ENCODE results near the gene ZNF764.

Gene ZNF764

DNA sequence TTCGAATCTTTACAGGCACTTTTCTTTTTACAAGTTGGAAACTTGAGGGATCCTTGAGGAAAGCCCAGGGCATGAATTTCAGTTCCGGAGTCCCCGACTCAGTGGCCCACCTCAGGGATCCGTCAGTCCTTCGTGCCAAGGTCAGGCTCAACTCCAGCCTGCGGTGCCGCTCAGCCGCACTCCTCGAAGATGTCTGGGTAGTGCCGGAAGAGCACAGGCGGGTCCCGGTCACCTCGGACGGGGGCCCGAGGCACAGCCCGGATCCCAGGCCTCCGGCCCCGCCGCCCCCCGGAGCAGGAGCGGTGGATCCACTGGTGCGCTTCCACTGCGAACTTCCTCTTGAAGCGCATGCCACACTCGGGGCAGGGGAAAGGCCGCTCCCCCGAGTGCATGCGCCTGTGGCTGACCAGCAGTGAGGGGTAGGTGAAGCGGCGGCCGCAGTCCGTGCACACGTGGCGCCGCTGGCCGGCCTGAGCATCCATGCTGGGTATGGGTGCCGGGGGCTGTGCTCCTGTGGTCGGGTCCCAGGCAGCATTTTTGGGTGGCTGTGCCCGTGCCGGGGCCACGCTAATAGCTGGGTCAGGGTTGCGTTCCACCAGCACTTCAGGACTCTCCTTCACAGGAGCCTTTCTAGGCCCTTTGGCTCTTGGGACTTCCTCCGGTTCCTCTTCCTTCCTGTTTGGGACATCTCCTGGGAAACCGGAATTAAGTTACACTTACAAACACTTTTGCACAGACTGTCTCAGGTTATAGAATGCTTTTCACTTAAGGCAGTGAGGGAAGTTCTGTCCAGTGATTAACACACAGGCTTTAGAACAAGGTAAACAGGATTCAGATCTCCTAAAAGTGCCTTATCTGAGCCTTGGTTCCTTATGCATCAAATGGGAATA is 11.8 kb upstream of the ZNF764 start:
- no peak for DNase-seq

DNA sequence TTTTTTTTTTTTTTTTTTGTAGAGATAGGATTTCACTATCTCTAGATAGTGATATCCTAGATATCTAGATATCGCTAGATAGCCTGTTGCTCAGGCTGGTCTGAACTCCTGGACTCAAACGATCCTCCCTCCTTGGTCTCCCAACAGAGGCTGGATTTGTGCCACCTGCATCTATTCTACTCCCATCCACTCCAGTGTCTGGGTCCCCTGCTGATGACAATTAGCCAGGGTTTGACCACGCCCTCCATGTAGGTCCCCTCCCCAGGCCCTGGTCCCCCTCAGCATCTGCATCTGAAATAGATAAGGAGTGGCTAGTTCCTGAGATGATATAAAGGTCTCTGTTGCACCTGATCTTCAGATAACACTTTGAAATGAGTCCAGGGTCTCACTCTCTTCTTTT is 11.1 kb upstream of the ZNF764 start:
- DNase-seq: no peak

DNA sequence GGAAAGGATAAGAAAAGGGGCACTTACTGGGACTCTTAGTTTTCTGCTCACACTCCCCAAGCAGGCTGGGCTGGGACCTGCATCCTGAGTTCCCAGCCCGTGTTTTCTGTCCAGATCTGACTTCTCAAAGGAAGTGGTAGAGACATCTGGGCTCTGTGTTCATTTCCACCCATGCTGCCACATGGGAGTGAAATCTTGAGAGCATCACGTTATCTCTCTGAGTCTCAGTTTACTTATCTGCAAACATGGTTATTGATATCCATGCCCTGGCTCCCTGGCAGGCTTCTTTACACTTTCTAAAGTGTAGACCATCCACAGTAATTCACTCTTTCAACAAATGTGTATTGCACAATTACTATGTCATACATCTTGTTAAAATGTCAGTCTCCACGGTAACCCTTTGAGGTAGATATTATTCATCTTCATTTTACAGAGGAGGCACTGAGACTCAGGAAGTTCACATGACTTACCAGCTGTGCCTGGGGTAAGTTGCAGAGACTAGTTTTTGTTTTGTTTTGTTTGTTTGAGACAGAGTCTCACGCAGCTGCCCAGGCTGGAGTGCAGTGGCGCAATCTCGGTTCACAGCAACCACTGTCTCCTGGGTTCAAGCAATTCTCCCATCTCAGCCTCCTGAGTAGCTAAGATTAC is 9.9 kb upstream of the ZNF764 start:
- peak; percentile 78 for DNase-seq

DNA sequence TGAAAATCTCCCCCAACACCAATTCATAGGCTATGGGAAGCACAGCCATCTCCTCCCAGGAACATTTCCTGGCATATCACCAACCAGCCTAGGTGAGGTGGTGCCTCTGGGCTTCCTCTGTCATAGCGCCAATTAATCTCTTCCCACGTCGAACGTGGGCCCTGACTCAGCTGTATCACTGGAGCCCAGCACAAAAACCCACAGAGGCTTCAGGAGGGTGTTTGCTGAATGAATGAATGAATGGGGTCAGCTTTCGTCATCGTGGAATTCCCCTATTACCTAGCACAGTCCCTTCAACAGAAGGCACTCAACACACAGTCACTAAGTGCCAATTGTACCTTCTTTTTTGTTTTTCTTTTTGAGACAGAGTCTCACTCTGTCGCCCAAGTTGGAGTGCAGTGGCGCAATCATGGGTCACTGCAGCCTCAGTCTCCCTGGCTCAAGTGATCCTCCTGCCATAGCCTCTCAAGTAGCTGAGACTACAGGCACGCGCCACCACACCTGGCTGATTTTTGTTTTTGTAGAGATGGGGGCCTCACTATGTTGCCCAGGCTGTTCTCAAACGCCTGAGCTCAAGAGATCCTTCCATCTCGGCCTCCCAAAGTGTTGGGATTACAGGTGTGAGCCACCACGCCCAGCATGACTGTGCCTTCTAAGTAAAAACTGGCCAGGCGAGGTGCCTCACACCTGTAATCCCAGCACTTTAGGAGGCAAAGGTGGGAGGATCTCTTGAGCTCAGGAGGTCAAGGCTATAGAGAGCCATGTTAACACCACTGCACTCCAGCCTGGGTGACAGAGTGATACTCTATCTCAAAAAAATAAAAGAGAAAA is 9.2 kb upstream of the ZNF764 start:
- peak; percentile 68 for DNase-seq

DNA sequence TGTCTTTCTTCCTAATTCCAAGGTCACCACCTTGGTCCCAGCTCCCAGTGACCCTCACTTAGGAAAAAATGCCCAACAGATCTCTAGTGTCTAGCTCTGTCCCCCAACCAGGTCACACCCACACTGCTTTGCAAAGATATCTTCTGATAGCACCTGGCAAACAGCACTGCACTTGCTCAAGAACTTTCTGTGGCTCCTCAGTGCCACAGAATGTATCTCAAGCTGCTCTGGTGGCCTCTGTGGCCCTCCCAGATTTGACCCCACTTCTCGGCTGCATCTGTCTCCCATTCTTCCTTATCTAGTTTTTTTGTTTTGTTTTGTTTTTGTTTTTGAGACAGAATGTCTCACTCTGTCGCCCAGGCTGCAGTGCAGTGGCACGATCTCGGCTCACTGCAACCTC is 8.4 kb upstream of the ZNF764 start:
- no peak for DNase-seq

DNA sequence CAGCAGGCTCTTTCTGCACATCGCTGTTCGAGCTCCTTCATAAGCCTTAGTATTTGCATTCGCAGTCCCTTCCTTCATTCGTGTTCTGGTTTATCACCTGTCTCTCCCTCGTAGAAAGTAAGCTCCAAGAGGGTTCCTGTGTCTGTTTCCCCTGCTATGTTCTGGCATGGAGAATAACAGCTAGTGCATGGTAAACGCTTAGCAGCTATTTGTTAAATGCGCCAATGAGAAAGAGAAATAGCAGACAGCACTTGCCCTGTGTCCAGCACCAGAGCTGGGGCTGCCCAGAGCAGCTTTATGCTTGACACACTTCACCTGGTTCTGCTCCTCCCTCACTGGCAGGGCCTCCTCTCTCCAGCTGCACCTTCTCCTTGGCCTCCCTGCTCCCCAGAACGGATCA is 7.8 kb upstream of the ZNF764 start:
- no peak for DNase-seq

DNA sequence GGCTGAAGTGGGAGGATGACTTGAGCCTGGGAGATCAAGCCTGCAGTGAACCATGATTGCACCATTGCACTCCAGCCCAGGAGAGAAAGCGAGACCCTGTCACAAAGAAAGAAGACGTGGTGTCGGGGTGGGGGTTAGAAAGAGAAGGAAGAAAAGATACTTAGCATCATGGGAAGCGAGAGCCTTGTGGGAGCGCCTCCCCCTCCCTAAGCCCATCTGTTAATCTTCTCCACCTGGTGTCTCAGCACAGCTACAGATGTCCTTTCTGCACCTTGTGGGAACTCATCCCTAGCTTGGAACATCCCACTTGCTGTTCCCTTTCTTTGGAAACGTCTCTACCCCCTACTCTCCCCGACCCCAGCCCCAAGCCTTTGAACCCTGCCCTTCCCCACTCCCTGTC is 7.4 kb upstream of the ZNF764 start:
- DNase-seq: no peak

DNA sequence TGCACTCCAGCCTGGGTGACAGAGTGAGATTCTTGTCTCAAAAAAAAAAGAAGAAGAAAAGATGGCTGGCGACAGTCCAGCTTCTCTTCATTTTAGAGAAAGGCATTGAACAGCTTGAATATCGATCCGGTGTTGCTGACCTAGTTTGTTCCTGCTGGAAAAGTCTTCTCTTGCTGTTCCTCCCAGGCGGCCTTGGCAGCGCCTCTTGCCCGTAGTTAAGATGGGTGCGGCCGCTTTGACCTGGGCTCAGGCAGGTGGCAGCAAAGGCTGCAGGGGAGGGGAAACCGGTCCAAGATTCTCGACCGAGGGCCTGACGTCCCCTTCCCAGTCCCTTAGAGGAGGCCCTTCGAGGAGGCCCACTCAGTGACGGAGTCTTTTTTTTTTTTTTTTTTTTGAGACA is 3.8 kb upstream of the ZNF764 start:
- no peak for DNase-seq

DNA sequence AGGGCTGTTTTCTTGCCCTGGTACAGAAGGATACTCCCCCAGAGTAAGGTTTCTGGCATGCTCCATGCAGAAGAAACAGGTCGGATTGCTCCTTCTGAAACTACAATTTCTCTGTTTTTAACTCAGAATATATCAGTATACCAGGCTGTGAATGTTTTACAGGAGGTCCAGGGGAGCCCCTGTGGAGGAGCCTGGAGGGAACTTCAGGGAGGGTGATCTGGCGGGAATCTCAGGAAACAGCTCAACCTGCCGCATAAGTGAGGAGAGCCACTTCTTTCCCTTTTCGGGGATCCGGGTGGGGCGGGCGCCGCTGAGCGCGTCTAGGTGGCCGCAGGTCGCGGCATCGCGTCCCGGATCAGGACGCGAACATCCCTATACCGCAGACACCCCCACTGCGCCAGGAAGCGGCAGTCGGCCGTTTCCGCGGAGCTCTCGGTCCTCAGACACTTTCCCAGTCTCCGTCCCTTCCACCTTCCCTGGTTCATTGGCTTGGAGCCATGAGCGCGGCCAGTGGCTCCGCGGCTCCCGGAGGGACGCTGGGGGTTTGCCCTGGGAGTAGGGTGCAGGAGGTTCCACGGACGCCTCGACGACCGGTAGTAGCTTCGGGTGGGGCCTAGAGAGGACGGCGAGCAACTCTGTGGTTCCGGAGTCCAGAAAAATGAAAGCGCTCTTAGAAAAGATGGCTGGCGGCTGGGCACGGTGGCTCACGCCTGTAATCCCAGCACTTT is 3.1 kb upstream of the ZNF764 start:
- DNase-seq: peak; percentile 37

DNA sequence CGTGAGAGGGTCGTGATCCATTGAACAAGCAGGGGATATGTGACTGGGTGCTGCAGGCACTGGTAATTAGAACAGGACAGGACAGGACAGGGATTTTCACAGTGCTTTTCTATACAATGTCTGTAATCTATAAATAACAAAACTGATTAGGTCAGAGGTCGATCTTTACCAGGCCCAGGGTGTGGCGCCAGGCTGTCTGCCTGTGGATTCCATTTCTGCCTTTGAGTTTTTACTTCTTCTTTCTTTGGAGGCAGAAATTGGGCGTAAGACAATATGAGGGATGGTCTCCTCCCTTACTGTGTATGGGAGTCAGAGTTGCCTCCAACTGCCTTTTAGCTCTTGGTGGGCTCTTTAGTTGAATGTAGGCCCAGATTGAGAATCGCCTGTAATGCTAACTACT is 1.5 kb upstream of the ZNF764 start:
- no peak for DNase-seq

DNA sequence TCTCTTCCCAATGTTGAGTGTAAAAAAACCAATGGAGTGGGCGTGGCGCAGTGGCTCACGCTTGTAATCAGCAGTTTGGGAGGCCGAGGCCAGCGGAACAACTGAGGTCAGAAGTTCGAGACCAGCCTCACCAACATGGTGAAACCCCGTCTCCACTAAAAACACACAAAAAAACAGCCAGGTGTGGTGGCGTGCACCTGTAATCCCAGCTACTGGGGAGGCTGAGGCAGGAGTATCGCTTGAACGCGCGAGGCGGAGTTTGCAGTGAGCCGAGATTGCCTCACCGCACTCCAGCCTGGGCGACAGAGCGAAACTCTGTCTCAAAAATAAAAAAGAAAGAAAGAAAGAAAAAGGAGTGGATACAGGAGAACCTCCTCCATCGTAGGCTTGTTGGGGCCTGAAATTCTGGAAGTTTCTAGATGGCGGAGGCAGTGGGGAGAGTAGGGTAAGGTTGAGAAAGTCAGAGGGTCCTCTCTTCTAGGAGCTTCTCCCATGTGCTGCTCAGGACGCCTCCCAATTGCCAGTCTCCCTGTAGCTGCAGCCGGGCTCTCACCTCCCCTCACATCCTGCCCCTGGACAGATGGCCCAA is 709 bp upstream of the ZNF764 start:
- no peak for DNase-seq

DNA sequence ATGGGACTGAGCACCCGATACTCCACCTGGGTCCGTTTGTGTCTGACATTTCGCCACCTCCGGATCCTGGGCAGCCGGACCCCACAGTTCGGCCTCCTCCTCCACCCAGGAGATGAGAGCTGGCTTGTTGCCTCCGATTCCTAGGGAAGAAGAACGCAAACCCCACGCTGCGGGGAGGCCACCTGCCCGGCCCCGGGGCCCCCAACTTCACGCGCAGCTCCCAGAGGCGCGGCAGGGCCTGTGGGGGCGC is 542 bp downstream of the ZNF764 start:
- DNase-seq: no peak

DNA sequence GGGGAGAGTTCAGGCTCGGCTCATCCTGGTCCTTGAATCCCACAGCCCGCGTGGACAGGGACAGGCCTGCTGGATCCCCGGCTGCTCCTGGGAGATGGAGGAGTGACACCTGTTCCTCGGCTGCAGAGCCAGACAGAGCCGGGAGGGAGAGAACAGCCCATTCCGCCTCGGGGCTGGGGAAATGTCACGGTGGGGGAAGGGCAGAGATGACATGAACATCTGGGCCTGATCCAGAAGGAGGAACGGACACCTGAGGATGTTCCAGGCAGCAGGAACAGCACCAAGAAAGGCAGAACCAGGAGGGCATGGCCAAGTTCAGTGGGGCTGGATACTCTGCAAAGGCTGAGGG is 2.1 kb downstream of the ZNF764 start:
- DNase-seq: no peak

DNA sequence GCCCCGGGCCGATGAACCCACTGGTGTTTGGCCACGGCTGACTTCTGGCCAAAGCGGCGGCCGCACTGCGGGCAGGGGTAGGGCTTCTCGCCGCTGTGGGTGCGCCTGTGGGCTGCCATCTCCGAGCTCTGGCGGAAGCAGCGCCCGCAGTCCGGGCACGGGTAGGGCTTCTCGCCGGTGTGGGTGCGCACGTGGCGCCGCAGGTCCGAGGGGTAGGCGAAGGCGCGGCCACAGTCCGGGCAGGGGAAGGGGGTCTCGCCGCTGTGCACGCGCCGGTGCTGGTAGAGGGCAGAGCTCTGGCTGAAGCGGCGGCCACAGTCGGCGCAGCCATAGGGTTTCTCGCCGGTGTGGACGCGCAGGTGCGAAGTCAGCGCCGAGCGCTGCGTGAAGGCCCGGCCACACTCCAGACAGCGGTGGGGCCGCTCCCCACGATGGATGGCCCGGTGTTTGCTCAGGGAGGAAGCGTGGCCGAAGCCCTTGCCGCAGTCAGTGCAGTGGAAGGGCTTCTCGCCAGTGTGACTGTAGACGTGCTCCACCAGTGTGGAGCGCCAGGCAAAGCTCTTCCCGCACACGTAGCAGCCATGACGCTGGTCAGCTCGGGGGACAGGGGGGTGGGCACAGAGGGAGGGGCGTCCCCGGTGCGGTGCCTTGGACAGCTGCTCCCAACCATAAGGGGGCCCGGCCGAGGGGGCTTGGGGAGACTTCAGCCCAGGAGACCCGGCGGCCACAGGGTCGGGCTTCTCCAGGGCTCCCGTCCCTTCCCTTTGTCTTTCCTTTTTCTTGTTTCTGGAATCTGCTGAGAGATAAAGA is 2.7 kb downstream of the ZNF764 start:
- DNase-seq: no peak

DNA sequence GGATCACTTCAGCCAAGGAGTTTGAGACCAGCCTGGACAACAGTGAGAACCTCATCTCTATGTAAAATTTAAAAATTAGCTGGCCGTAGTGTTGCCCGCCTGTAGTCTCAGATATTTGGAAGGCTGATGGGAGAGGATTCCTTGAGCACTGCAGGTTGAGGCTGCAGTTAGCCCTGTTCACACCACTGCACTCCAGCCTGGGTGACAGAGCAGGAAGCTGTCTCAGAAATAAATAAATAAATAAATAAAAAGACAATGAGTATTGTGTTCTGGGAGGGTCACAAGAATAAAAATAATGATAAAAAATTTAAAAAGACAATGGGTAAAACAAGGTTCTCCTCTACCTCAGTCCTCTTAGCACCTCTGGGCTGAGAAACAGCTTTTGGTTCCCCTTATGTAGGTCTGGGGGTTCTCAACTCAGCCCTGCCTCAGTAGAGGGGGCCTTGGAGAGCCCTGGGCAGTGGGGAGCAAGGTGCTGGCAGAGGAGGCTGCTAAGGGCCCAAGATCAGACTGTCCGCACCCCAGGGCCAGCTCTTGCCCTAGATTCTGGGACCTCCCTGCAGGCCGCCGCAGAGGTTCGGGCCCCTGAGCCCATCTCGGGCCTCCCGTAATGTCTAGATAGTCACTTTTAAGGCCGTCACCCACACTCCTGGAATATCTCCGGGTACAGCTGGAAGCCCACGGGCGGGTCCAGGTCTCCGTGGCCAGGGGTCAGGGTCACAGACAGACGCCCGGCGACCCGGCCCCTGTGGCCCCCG is 3.4 kb downstream of the ZNF764 start:
- DNase-seq: no peak

DNA sequence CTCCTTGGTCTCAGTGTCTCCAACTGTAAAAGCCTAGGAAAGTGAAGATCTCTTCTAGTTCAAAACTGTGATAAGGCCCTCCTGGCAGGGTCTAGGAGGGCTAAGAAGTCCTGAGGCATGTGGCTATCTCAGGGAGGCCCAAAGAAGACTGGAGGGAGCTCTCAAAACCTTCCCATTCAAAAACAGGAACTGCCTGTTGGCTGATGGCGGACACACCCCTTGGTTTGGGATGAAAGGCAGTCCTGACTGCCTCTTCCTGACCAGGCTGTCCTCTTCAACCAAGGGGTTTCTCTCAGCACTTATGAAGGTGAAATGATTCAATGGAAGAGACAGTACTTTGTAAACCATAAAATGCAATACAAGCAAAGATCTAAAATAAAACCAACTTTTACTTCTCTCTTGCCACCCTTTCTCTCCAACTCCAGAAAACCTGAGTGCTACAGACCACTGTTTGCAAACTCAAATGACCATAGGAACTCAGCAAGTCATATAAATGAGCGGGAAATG is 4.7 kb downstream of the ZNF764 start:
- no peak for DNase-seq

DNA sequence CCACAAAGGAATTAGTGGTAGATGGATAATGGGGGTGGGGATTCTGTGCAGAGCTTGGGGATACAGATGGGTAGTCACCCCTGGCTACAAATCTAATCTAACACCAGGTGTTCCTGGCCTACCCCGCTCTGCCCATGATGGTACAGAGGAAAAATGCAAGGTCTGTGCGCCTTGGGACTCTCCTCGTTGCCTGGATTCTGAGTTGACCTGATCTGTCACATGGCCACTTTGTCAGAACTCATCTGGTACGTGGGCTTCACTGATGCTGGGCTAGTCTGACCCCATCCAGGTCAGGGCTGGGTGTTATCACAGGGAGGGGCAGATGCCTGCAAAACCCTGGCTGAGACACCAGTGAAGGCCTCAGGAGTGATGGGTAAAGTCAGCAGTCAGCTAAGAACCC is 5.2 kb downstream of the ZNF764 start:
- no peak for DNase-seq

DNA sequence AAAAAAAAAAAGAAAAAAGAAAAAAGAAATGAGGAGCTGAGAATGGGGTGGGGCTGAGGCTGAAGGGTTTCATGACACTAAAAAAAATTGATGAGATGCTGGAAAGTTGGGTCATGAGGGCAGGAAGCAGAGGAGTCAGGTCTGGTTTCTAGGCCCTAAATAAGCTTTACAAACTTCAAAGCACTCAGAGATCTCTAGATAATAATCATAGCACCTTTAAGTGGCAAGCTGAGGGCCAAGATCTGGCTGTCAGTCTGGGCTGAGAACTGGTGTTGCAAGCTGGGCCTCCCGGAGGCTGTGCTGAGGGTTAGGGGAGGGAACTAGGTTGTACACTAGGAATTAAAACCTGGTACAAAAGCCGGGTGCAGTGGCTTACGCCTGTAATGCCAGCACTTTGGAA is 6.4 kb downstream of the ZNF764 start:
- peak; percentile 85 for DNase-seq

DNA sequence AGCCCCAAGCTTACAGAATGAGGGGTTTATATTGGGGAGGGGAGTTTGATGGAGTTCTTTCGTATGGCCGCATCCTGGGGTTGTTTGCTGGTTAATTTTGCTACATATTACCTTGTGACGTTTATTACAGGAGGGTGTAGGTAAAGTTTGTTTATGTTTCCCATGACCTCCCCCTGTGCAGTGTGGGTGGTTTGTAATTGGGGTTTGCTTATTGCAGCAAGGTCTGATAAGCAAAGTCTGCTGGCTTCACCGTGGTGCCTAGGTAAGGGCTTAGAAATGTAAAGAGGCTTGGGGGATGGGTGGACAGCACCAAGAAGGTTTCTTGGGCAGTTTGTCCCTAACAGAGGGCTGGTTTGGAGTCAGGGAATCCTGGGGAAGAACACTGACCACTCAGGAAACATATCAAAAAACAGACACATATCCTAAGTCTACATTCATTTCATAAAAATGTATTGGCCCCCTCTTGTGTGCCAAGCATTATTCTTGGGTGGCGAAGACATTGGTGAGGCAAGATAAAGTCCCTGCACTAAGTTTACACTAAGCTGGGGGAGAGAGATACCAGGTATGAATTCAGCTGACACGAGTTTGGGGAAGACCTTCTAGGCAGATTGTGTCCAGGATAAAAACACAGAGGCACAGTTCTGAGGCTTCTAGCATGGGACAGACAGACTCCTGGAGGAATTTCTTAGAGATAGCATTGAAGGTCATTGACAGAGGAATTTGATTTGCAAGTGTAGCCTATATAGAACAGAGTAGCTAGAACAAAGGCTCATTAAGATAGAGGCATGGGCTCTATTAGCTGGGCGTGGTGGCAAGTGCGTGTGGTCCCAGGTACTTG is 9.5 kb downstream of the ZNF764 start:
- no peak for DNase-seq

DNA sequence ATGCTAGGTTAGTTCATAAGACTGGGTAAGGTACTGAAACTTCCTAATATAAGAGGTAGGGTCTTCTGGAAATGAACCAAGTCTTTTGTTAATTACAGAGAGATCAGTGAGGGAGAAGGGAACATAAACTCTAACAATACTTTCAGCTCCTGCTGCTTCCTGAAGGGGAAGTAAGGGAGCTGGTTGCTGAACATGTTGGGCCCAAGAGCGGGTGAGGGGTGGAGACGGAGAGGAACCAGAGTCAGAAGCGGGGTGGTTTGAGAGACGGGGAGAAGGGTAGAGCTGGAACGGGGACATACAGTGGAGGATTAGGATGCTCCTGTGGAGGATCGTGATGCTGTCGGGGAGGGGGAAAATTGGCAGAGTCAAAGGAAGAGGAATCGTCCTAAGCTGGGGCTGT is 12.1 kb downstream of the ZNF764 start:
- no peak for DNase-seq

Measured in CD4-positive, alpha-beta T cell treated with Interleukin-10 for 1 hour (primary cell).